GM12891 (cell line): ENCODE data around the gene NABP2.

Experiments
- POLR2A ChIP-seq: IDR thresholded peaks from 2 replicates; pipeline ENCODE4 v1.6.1; 2011; ENCODE audit warnings: low read depth, low read length, control low read depth
- POLR2AphosphoS5 ChIP-seq: IDR thresholded peaks from 2 replicates; pipeline ENCODE4 v1.6.1; 2011; ENCODE audit warnings: low read depth, low read length, control low read depth

- TF ChIP-seq POLR2A (no peak), POLR2AphosphoS5 (no peak)
Measured at GRCh38 chr12:56244494-56244893, 20.4 kb downstream of the NABP2 start.
